Activated CD4-positive, alpha-beta T cell treated with anti-CD3 and anti-CD28 coated beads, Interleukin-2, amount 50 U/mL, for 16 hours (primary cell): ENCODE results near the gene KCNA2.

ENCODE experiments used
- DNase-seq: peaks from one replicate; pipeline ENCODE4 v3.0.0-alpha.2; 2020

KCNA2 gene

DNA sequence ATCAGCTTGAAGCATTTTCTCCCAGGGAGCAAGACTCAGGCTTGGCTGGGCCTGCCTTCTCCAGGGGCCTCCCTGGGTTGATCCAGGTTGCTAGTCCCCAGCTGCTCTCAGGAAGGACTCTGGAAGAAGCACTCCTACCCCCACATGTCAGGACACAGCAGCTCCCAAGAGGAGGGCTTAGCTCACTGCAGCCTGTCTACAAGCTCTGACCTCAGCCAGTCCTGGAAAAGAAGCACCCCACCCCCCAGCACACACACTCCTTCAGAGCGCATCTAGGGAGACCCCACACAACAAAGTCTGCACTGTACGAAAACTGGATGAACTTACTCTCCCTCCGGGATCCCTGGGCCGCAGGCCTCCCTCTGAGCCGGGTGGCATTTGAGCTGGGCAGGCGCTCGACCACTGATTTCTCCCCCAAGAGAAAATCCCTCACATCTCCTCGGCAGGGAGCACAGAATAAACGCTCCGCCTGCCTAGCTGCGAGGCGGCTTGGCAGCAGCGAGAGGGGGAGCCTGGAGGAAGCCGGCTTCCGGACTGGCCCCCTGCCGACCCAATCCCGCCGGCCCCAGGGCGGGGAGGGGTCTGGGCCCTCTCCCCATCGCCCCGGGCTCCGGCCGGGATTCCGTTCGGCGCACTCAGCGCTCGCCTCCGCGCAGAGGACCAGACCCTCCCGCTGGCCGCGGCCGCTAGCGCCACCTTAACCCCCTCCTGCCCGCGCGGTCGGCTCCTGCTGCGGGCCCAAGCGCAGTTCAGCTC lies at the start of gene KCNA2:
Gene KCNA2 (minus strand): TSS at position 458 of the 756 bp plus-strand sequence. CDS start 1,576 bp downstream, outside the sequence.
- DNase-seq: no peak

DNA sequence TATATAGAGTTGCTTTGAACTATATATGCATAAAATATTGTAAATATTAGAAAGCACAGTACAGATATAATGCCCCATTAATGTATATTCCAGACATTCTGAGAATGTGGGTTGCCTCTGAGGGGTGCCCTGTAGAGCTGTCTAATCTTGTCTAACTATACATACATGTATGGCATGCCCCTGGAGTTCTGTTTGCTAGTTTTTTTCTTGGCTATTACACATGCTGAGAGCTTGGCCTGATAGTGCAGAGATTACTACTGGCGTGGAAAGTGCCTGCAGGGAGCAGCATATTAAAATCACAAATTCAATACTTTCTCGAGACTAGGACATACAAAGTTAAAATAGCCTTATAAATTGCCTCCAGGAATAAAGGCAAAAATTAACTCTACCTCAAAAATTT lies 44.5 kb upstream of the KCNA2 start:
- no peak for DNase-seq

DNA sequence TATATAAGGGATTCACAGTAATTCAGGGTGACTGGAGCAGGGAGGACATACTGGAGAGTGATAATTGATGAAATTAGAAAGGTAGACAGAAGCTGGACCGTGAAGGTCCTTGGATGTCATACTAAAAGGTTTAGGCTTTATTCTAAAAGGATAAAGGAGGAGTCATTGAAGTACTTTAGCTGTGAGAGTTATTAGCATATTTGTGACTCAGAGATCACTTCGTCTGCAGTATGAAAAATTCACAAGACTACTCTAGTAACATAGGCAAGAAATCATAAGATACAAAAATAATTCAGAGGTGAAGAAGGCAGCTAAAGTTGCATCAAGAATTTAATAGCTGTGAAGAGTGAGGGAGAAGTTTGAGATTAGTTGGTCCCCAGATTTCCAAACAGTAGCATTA lies 42.3 kb upstream of the KCNA2 start:
- DNase-seq: no peak

DNA sequence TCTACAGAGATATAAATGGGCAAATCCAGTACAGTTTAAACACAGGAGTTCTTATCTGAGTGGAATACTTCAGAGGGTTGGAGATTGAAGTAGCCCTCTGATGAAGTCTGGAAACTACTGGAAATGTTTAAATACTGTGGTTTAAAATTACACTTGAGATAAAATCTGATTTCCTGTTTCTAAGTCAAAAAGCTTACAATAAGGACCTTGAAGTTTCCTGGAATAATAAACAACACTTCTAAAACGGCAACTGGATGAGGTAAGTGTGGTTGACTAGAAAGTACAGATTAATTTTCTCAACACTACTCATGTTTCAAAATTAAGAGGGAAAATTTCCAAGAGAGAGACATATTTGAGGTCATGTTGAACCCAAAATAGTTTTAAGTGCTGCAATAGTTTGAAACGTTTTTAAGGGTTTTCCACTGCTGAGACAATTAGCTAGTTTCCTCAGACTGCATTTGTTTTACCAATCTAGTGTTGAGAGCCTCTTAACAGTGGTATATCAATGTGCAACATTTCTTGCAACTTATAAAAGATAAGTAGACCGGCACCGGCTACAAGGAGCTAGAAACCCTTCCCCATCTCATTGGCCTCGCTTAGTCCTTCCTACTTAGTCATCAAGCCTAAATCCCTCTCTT lies 41.2 kb upstream of the KCNA2 start:
- peak; percentile 86 for DNase-seq

DNA sequence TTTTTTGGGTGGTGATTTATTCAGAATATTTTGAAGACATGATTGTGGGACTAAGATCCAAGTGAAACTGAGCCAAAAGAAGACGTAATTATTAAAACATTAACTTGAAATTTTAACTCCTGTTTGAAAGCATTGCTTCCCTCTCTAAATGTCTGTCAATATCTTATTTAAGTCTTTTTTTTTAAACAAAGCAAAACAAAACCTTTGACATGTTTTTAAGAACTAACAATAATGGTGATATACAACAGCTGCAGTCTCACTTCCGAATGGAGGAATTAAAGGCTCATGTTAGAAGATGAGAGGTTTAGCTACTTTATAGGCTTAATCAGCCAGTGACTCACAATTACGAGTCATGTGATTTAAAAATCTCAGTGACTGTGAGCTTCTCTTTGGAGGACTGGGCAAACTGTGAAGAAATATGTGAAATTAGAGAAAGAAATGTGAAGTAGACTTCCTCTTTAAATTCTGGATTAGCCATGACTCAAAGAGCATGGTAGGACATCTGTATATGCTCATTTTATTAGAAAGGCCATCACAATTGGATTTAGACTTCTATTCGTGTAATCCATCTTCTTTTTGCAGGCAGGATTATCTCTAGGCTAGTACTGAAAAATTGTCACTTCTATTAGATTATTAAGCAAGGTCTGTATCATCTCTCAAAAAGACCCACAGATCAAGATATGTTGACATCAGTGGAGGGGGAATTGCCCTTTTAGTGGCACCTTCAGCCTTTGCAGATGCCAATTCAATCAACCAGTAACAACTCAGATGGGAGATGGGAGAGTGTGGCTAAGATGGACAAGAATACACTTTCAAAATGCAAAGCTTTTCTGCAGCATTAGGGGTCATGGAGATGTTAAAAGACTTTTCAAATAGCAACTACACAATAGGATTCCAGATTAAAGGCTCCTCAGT lies 39.9 kb upstream of the KCNA2 start:
- peak; percentile 65 for DNase-seq

DNA sequence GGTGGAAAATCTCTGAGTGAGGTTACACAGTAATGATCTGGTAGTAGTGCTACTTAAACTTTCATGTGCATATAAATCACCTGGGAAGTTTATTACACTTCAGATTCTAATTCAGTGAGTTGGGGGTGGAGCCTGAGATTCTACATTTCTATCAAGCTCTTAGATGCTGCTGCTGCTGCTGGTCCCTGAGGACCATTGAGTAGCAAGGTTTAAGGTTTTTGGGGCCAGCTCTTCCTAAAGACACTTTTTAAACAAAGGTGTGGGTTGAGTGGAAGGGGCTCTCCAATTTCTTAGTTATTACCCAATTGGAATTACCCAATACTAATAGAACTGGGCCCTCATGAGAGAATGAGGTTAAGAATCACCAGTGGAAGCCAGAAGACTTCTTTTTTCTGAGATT lies 39.1 kb upstream of the KCNA2 start:
- no peak for DNase-seq

DNA sequence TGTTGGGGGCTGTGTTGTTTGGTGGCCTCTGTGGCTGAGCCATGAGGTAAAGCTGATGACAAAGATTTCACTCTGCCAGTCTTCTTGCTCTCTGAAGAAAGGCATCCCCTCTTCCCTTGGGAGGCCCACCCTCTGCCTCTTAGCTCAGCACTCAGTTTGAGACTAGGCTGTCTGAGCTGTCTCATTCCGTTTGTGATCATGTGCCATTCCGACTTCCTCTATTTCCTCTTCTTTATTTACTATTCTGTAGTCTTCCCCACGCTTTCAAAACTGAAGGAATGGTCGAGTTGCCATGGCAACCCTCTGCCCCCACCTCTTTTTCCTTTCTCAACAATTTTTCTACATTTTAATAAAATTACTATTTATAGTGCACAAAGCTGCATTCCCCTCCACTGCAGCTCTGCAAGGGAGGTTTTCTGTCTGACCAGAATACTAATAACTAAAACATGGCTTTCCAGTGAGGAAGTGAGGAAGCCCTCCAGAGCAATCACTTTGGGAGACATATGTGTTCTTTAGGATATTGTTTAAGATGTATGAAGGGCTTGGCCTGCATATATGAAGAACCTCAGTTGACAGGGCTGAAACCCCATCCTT lies 37.8 kb upstream of the KCNA2 start:
- DNase-seq: no peak

DNA sequence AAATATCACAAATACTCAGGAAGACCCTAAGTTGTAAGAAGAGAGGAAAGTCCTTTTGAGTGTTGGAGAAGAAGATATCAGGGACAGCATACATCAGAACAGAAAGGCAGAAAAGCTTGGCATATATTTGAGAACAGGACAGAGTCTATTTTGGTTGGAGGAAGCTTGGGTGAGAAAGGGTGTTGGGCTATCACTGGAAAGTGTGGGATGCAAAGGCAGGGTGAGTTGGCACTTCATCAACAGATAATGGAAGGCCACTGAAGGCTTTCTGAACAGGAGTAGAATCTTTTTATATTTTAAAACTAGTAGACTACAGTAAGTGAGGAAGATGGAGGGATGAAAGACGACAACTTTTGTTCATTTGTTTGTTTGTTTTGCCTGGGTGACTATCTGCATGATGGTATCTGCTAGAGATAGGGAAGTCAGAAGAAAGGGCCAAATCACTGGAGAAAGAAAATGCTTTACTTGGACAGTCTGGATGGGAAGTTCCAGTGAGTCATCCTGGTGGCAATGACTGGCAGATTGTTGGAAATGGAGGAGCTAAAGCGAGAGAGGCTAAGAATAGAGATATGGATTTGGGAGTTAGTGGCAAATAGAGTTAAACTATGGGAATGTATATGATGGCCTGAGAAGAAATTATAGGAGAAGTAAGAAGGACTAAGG lies 33.7 kb upstream of the KCNA2 start:
- no peak for DNase-seq

DNA sequence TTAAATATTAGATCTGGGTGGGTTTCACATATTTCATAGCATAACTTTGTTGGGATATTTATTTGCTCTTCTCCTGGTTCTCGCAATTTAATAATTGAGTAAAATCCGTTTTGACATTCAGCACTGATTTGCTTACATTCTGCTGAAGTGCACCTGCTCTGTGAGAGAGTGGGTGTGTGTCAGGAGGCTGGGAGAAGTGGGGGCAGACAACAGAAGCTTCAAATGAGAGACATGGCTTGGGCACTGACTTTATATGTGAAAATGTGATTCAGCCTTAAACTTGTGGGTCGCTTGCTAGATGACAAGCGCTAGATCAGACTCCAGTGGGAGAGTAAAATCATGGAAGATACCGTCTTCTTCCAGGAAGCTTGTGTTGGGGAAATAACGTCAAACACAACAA lies 32.4 kb upstream of the KCNA2 start:
- DNase-seq: no peak

DNA sequence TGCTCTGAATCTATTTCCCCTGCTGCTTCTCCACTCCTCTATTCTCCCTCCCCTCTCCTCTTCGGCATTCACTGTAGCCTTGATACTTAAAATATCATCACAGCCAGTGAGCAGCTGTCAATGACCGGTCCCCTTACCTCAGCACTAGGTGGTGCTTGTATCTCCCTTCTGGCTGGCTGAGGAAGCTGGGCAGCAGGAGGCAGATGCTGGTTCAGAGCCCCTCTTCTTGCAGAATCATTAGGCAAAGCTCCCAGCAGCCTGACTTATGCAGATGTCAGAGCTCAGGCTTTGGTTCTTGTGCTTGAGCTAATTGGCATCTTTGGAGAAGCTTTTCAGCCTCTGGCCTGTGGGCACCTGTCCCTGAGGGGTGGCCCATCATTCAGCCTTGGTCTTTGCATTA lies 31.9 kb upstream of the KCNA2 start:
- DNase-seq: no peak

DNA sequence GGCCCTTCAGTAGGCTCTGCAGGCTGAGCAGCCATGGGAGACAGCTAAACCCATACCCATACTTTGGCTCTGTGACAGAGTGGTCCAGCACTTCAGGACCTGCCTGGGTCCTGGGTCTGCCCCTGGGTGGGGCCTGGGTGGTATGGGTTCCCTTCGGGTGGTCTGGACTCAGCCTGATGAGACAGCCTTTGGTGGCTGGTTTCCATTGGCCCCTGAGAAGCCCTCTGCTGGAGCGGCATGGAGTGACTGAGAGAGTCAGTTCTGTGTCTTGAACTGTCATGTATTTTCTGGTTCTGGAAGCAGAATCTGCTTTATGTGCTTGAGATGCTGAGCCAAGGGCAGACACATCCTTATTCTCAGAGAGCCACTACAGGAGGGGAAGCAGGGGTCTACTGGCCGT lies 31.3 kb upstream of the KCNA2 start:
- DNase-seq: no peak

DNA sequence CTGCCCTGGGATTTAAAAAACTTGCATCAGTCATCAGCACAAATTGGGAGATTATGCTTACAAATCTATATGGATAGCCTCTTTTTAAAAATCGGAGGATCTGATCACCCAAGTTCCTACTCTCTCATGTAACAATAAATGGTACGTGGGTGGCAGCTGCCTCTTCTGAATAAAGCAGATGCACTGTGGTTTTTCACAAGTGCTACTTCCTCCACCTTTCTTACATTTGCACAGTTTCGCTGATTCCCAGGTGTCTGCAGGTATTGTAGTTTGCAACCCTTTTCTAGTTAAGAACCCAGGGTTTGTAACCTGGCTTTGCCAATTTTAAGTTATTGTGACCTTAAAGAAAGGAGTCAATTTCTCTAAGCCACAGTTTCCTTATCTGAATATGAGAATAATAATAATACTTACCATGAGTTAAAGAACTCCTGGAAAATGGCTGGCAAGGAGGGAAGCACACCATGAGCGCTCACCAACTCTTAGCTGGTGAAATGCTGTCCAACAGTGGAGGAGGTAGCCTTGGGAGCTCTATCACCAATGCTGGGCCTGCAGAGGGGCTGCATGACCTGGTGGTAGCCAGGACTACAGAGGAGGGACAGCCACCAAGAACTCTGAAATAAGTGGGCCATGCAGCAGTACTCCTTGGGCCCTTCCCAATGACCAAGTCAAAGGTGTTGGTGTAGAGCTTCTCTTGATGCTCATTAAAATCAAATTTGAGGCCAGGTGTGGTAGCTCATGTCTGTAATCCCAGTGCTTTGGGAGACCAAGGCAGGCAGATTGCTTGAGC lies 30.2 kb upstream of the KCNA2 start:
- DNase-seq: peak; percentile 61

DNA sequence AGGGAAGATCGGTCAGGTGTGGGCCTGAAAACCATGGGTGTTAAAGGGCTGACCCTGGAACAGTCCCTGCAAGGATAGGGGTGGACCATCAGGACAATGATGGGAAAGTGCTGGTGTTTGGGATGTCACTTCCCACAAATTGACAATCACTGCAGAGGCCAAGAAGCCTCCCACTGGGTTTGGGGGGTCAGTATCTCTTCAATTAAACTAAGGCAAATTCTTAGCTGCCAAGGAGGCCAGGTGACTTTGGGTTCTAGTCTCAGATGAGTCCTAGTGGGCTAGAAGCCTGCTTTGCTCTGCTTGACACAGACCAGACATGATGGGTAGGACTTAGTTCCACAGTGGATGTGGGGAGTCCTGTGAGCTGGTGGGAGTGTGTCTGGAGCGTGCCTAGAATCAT lies 29.3 kb upstream of the KCNA2 start:
- no peak for DNase-seq

DNA sequence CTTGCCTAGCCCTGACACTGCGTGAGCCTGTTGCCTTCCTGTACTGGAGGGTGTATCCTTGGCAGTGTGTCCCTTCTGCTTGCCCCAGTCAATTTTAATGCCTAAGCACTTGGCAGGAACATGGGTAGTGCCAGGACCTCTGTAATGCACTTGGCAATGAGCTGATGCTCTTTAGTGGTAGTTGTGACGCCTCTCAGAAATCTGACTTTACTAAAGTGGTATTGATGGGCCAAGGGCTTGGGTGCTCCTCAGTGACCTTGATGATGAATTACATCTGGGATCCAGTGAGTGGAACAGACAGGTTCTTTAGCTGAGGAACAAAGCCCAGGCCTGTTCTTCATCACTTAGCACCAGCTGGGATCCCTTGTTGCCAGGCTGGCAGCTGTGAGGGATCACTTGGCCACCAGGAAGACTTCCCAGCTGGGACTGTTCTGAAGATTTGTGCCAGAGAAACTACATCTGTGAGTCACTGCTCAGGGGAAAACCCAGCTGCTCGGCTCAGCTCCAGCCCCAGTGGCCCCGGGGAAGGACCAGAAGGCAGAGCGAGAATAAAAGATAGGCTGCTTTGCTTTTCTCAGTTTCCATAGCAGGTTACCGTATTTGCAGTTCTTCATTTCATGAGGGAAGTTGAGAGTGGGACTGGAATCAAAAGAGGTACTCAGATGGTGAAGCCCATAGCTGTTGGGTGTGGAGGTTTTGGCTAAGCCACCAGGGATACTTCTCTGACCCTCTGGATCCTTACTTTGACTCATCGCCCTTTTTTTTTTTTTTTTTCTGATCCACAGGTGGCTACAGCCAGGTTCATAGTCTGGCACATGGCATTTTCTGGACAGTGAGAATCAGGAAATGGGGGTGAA lies 28.5 kb upstream of the KCNA2 start:
- DNase-seq: peak; percentile 87

DNA sequence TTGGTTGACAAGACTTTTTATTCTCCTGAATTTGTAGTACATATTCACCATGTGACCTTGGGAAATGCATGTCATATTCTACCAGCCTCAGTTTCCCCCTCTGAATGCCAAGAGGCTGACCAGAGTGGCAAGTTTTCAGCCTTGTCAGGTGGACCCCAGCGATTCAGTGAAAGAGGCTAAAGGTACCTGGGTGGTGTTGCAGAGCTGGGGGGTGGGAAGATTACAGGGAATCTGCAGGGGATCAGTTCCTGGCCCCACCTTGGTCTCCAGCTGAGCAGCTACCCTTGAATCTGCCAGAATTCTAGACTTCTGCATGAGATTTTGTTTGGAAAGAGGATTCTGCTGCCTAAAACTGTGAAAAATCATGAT lies 27.9 kb upstream of the KCNA2 start:
- no peak for DNase-seq

DNA sequence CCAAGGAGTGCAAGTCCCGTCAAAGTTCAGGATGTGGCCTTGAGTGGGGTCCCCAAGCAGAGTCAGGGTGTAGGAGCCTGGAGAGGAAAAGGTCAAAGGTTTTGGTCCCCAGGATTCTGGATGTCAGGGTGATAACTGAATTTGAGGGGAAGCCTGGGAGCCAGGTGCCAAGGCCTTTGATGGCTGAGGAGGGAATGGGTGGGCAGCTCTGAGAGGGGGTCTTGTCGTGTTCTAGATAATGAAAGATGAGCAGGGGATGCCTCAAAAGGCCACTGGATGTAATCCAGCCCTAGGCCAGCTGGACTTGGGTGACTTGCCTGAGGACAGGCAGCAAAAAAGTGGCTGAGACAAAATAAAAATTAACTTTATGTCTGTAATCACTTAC lies 27.5 kb upstream of the KCNA2 start:
- DNase-seq: no peak

DNA sequence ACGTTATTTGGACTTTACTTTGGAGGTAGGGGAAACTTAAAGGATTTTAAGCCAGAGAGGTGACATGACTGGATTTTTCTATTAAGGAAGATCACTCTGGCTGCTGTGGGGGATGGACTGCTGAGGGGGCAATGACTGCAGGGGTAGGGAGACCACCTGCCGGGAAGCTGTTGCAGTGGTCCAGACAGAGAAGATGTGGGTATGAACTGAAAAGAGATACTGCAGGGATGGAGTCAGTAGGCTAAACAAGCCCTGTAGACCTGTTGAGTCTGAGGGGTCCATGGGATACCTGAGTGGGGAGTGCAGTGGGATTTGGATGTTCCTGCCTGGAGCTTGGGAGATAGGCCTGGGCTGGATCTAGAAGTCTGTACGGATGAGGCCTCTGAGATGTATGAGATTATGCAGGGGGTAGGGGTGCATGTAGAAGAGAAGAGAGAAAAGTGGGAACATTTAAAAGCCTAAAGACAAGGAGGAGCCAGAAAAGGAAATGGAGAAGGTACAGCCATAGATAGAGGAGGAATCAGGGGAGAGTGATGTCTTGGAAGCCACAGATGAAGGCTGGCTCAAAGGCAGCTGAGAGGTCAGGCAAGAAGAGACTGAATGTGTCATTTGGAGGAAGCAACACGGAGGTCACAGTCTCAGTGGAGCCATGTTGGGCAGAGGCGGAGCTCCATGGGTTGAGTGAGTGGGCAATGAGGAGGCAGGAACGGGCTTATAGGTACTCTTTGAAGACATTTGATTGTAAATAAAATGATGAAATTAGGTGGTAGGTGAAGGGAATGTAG lies 25.9 kb upstream of the KCNA2 start:
- DNase-seq: no peak

DNA sequence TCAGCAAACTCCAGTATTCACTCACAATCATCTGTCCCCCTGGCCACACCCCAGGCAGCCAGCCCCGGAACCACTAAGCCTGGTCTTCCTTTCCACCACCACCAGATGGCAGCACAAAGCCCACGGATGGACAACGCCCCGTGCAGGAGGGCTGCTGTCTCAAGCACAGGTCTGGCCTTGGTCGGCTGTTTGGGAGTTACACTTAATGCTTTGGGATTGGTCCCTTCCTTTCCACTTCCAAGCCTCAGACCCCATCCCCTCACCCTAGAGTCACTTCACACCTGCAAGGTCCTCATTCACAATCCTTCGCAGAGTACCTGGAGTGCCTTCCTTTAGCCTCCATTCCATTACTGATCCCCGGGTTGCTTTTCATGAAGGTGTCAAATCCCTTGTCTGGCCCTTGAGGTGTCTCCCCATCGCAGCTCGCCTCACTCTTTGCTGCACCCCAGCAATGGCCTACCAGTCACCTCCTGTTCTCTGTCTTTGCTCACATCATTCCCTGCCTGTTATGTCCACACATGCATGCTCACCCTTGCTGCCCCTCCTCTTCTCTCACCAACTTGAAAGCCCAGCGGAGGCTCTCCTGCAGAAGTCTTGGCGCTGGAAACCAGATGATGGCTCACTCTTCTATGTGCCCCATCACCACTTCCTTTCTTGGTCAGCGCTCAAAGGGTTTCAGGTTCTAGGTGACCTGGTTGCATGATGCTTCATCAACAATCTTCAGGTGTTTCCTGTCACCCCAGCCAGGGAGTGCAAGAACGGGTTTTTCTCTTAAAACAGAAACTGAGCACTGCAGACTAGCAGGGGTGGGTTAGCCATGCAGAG lies 24.9 kb upstream of the KCNA2 start:
- DNase-seq: peak; percentile 94
